Panc1 (cell line): ENCODE results near the gene MCTP1. TPM values are rescaled to one million over a fixed set of nuclear protein-coding genes. Genes with fewer than 3 reads are reported as not detected.

Source experiments
- ATAC-seq: fragments of 200-7000 bp; cut with Tn5 transposase; 2 replicates; pipeline ENCODE4 v1.9.1; 2020; ENCODE audit warnings: mild to moderate bottlenecking, moderate library complexity
- BruUV-seq: library from RNA; stranded (reverse); fragments of 400-500 nt; replicated peaks from 2 replicates; lab custom pipeline; 2021; lab: Mats Ljungman, UMichigan
- CTCF ChIA-PET: fragments of 300-600 bp; sonication (Branson Sonifier 250); formaldehyde crosslinking; loops from one replicate; lab custom pipeline; 2022; ENCODE audit warnings: antibody characterized with exemption; lab: Charles Lee
- POLR2A ChIA-PET: fragments of 300-600 bp; sonication (Branson Sonifier 250); formaldehyde crosslinking; loops from one replicate; lab custom pipeline; 2022; ENCODE audit warnings: antibody characterized with exemption; lab: Charles Lee
- DNase-seq: peaks from one replicate; pipeline ENCODE4 v3.0.0-alpha.2; 2010; ENCODE audit warnings: low read depth, low spot score
- H3K27ac ChIP-seq: 2 replicates; pipeline ENCODE4 v1.5.1; 2011; ENCODE audit warnings: mild to moderate bottlenecking, low read length, inconsistent platforms
- H3K27me3 ChIP-seq: fragments of 200-500 bp; sonication (Bioruptor generic); 2 replicates; pipeline ENCODE4 v1.6.0; 2014; ENCODE audit warnings: low read length, inconsistent platforms; ENCODE audit not compliant: control insufficient read depth, insufficient read depth
- H3K36me3 ChIP-seq: fragments of 200-500 bp; sonication (Bioruptor generic); 2 replicates; pipeline ENCODE4 v1.5.1; 2014; ENCODE audit warnings: inconsistent platforms, mild to moderate bottlenecking, low read length, moderate library complexity; ENCODE audit not compliant: control insufficient read depth, insufficient read depth
- H3K4me1 ChIP-seq: 2 replicates; pipeline ENCODE4 v1.5.1; 2011; ENCODE audit warnings: inconsistent platforms, mild to moderate bottlenecking, low read length, moderate library complexity; ENCODE audit not compliant: control insufficient read depth, insufficient read depth
- H3K4me3 ChIP-seq, 2 experiments: 2 replicates each; pipeline ENCODE4 v1.5.1; 2011 to 2012; ENCODE audit warnings: low read depth in 2 of 2, low read length in 2 of 2, mild to moderate bottlenecking in 2 of 2, inconsistent platforms in 1 of 2, moderate library complexity in 1 of 2
- H3K9me3 ChIP-seq: fragments of 200-500 bp; sonication (Bioruptor generic); 2 replicates; pipeline ENCODE4 v1.5.1; 2014; ENCODE audit warnings: low read depth, mild to moderate bottlenecking, inconsistent platforms, low read length, moderate library complexity; ENCODE audit not compliant: control insufficient read depth, insufficient read depth
- CTCF ChIP-seq: fragments of 450-650 bp; IDR thresholded peaks from 2 replicates; pipeline ENCODE4 v1.5.1; 2017; ENCODE audit warnings: mild to moderate bottlenecking
- POLR2AphosphoS5 ChIP-seq: IDR thresholded peaks from 2 replicates; pipeline ENCODE4 v1.6.1; 2012; ENCODE audit warnings: mild to moderate bottlenecking, low read depth, low read length, moderate library complexity
- REST ChIP-seq, 2 experiments: IDR thresholded peaks; 2 replicates each; pipeline ENCODE4 v1.6.1; 2011 to 2012; ENCODE audit warnings: low read depth in 2 of 2, control low read depth in 1 of 2, low read length in 1 of 2, mild to moderate bottlenecking in 1 of 2, moderate library complexity in 1 of 2; ENCODE audit not compliant: insufficient read depth in 1 of 2
- SIN3A ChIP-seq: IDR thresholded peaks from 2 replicates; pipeline ENCODE4 v1.6.1; 2012; ENCODE audit warnings: low read depth, mild to moderate bottlenecking, low read length, moderate library complexity, borderline replicate concordance; ENCODE audit not compliant: insufficient read depth
- TCF7L2 ChIP-seq: IDR thresholded peaks from 2 replicates; pipeline ENCODE4 v1.6.1; 2011; ENCODE audit warnings: mild to moderate bottlenecking, low read depth, low read length, inconsistent platforms
- in situ Hi-C: cut with HindIII; loops from 2 replicates; pipeline ENCODE4 v1.10.0; 2016; ENCODE audit warnings: low sequenced_read_pairs, low pct_unique_long_range_greater_than_20kb
- intact Hi-C: fragments of 100-400 bp; cut with micrococcal nuclease; formaldehyde crosslinking; loops from one replicate; pipeline ENCODE4 v1.10.0; 2022; ENCODE audit not compliant: unreplicated experiment
- total RNA-seq: library from RNA; stranded (reverse); gene quantifications from one replicate; pipeline ENCODE4 v1.2.1, GENCODE V29; 2021; ENCODE audit not compliant: unreplicated experiment

MCTP1 gene
- total RNA-seq, 1 experiment from 2014 or later, result 39.8 TPM

- ChIA-PET CTCF (no interaction called here), POLR2A (no interaction called here)
- intact Hi-C loops (no loop called here), in situ Hi-C loops (no loop called here)
- Histone ChIP-seq H3K27me3 (no peaks in the 10 kb centered on the region), H3K36me3 (no peaks in the 10 kb centered on the region), H3K9me3 (no peaks in the 10 kb centered on the region), H3K4me3 (no peak overlapping the region), H3K27ac (no peak overlapping the region), H3K4me1 (no peaks in the 10 kb centered on the region)
- no peak for TF ChIP-seq REST (IDR thresholded peaks at IDR 0.05; ENCODE audit: insufficient read depth in 1 of 2, low read depth in 2 of 2, low read length in 1 of 2)
- no peak for DNase-seq
- no TSS peak for BruUV-seq
- no peak for ATAC-seq
These were observed 540.0 kb downstream of the MCTP1 start for GRCh38 chr5:94744906-94745305.

GRCh38 chr5:94742852-94743251 lies 542.0 kb downstream of the MCTP1 start:
- Histone ChIP-seq H3K4me1 (no peaks in the 10 kb centered on the region), H3K27ac (no peak overlapping the region), H3K4me3 (no peak overlapping the region), H3K9me3 (no peaks in the 10 kb centered on the region), H3K27me3 (no peaks in the 10 kb centered on the region), H3K36me3 (no peaks in the 10 kb centered on the region)
- in situ Hi-C loops (no loop called here), intact Hi-C loops (no loop called here)
- no TSS peak for BruUV-seq
- DNase-seq (no peak), ATAC-seq (no peak)
- POLR2A ChIA-PET, result interaction anchor here (0.7 kb wide), 1 partner anchor 72 kb away, joined by 6 read pairs; no protein-coding TSS in a partner anchor
- TF ChIP-seq SIN3A (no peak), TCF7L2 (no peak), POLR2AphosphoS5 (no peak), CTCF (no peak), REST (IDR thresholded peaks at IDR 0.05; ENCODE audit: insufficient read depth in 1 of 2, low read depth in 2 of 2, low read length in 1 of 2) (no peak)
- CTCF ChIA-PET, result interaction anchor here (0.7 kb wide), 1 partner anchor 44 kb away, joined by 5 read pairs; no protein-coding TSS in a partner anchor
